Transverse colon (tissue), 4 donors: Measurements from ENCODE around the gene SNRPD2. TPM values are rescaled to one million over a fixed set of nuclear protein-coding genes. Genes with fewer than 3 reads are reported as not detected.
A peak's percentile ranks its signal among the peaks of the same experiment; 100 is the strongest.
"Not testable (repeated sequence)": the region's sequence is repeated elsewhere in the genome, so short reads cannot be mapped to it uniquely, and the experiment has no call there.

Experiments used
- DNase-seq: peaks from one replicate; pipeline ENCODE4 v3.0.0-alpha.2; 2019
- H3K27ac ChIP-seq, 4 donors: fragments of 200-600 bp; sonication (generic); 2 replicates each; pipeline ENCODE4 v1.5.1; 2016 to 2018; ENCODE audit warnings: inconsistent platforms in 4 of 4
- H3K27me3 ChIP-seq: fragments of 200-600 bp; sonication (generic); 2 replicates; pipeline ENCODE4 v1.5.1; 2017; ENCODE audit warnings: inconsistent platforms
- H3K36me3 ChIP-seq, 4 donors: fragments of 200-600 bp; sonication (generic); 2 replicates each; pipeline ENCODE4 v1.5.1; 2017 to 2019; ENCODE audit warnings: inconsistent platforms in 4 of 4
- H3K4me1 ChIP-seq, 4 donors: fragments of 200-600 bp; sonication (generic); 2 replicates each; pipeline ENCODE4 v1.5.1; 2017 to 2020; ENCODE audit warnings: inconsistent platforms in 4 of 4
- H3K4me3 ChIP-seq, 4 donors: fragments of 200-600 bp; sonication (generic); 1 replicate in 1 of 4; 2 replicates in 3 of 4; pipeline versions ENCODE4 v1.5.1 to v1.6.1; 2017 to 2019; ENCODE audit warnings: inconsistent platforms in 4 of 4
- H3K9me3 ChIP-seq, 2 donors: fragments of 200-600 bp; sonication (generic); 2 replicates each; pipeline ENCODE4 v1.5.1; 2017 to 2019; ENCODE audit warnings: inconsistent platforms in 2 of 2
- CTCF ChIP-seq, 5 experiments: fragments of 200-600 bp in 3 of 5; fragments of 450-650 bp in 2 of 5; sonication (generic) in 3 of 5; IDR thresholded peaks; 1 replicate in 2 of 5; 2 replicates in 3 of 5; pipeline ENCODE4 v1.5.1; 2016 to 2017; ENCODE audit warnings: antibody characterized with exemption in 5 of 5, inconsistent platforms in 3 of 5, mild to moderate bottlenecking in 2 of 5, moderate library complexity in 1 of 5
- EP300 ChIP-seq: sonication (generic); formaldehyde crosslinking; IDR thresholded peaks from one replicate; pipeline ENCODE4 v1.6.1; 2017; ENCODE audit warnings: antibody characterized with exemption, low read depth
- POLR2A ChIP-seq: fragments of 450-650 bp; IDR thresholded peaks from one replicate; pipeline ENCODE4 v1.6.1; 2016; ENCODE audit warnings: antibody characterized with exemption, mild to moderate bottlenecking, moderate library complexity
- POLR2AphosphoS5 ChIP-seq, 3 donors: sonication (generic); formaldehyde crosslinking; IDR thresholded peaks; one replicate each; pipeline ENCODE4 v1.6.1; 2016; ENCODE audit warnings: antibody characterized with exemption in 3 of 3
- WGBS, 2 donors: methylation state at CpG; one replicate each; pipeline ENCODE4 v1.1.5; 2018; ENCODE audit warnings: low coverage in 1 of 2; 5-methylcytosine and 5-hydroxymethylcytosine counted together
- in situ Hi-C, 4 donors: fragments of 200-750 bp; cut with MboI; loops; one replicate each; pipeline versions ENCODE4 v1.15.0 to v1.15.1; 2017; ENCODE audit warnings: low sequenced_read_pairs in 3 of 4, low pct_ligation_motif_present in 1 of 4, low pct_unique_long_range_greater_than_20kb in 1 of 4
- intact Hi-C: fragments of 100-400 bp; cut with DNase I; formaldehyde crosslinking; loops from one replicate; pipeline ENCODE4 v1.15.1; 2023; ENCODE audit warnings: low total_unique reads
- total RNA-seq, 4 donors: library from RNA; depleted of rRNA; stranded (reverse); fragments of >200 nt; gene quantifications; one replicate each; pipeline ENCODE4 v1.1.0, GENCODE V29; 2016

SNRPD2 gene
- total RNA-seq, 4 donors from 2014 or later: 39.3 to 407 (median 93.4) TPM

GRCh38 chr19:45730368-45731288, 38.9 kb upstream of the SNRPD2 start, which contains the start of gene FBXO46:
TSS of gene FBXO46 (minus strand) at chr19:45730896. CDS start at chr19:45713495, 17,401 bp downstream.
- in situ Hi-C loops (no loop called here), intact Hi-C loops (no loop called here)
- DNase-seq: peak; percentile 97
- Histone ChIP-seq H3K4me3 (peak within 1 kb of the TSS; percentile 74 to 98 (median 86)), H3K36me3 (no peaks in the 10 kb centered on the region), H3K27ac (peak within 1 kb of the TSS; percentile 79 to 93 (median 84)), H3K27me3 (no peaks in the 10 kb centered on the region), H3K9me3 (no peaks in the 10 kb centered on the region), H3K4me1 (peaks cover 6 to 27% (median 16%) of the 10 kb centered on the region in 4 donors)
- 2% methylated on average over 21 to 44 of the region's 48 CpGs for WGBS, 2 donors
- TF ChIP-seq EP300 (no peak), POLR2A (peak; percentile 93), POLR2AphosphoS5 (IDR thresholded peaks at IDR 0.05) (peak; percentile 88 to 95 (median 95)), CTCF (IDR thresholded peaks at IDR 0.05) (peak in 2 of 5 experiments; percentile 3 to 12)

- 2 to 5% methylated on average over 6 to 10 of the region's 10 CpGs for WGBS, 2 donors
- DNase-seq: peak; percentile 29
- peak overlapping the region; percentile 74 to 98 (median 86) for H3K4me3 ChIP-seq
- H3K9me3 ChIP-seq: no peaks in the 10 kb centered on the region
- no peaks in the 10 kb centered on the region for H3K36me3 ChIP-seq
- TF ChIP-seq POLR2A (no peak), EP300 (no peak), CTCF (IDR thresholded peaks at IDR 0.05) (no peak), POLR2AphosphoS5 (IDR thresholded peaks at IDR 0.05) (no peak)
- H3K4me1 ChIP-seq: peaks cover 6 to 27% (median 16%) of the 10 kb centered on the region in 4 donors
- intact Hi-C loops: no loop called here
- H3K27me3 ChIP-seq: no peaks in the 10 kb centered on the region
- peak overlapping the region; percentile 79 to 93 (median 84) for H3K27ac ChIP-seq
- in situ Hi-C loops: no loop called here
Observed at GRCh38 chr19:45729800-45730290, 38.1 kb upstream of the SNRPD2 start.

- WGBS, 2 donors: 90 to 93% methylated on average over 4 to 18 of the region's 18 CpGs
- DNase-seq, H3K9me3 ChIP-seq, H3K4me3 ChIP-seq, H3K27me3 ChIP-seq, intact Hi-C loops, H3K36me3 ChIP-seq, H3K27ac ChIP-seq, in situ Hi-C loops: not testable (repeated sequence)
- peaks cover 6 to 27% (median 16%) of the 10 kb centered on the region in 4 donors for H3K4me1 ChIP-seq
Observed at GRCh38 chr19:45728683-45729082, 36.9 kb upstream of the SNRPD2 start.

DNA sequence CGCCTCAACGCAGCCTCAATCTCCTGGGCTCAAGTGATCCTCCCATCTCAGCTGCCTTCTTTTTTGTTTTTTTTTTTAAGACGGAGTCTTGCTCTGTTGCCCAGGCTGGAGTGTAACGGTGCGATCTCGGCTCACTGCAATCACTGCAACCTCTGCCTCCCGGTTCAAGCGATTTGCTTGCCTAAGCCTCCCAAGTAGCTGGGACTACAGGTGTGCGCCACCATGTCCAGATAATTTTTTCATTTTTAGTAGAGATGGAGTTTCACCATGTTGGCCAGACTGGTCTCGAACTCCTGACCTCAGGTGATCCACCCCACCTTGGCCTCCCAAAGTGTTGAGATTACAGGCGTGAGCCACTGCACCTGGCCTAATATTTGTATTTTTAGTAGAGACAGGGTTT, 28.3 kb upstream of the SNRPD2 start:
- H3K4me1 ChIP-seq: peaks cover 11 to 49% (median 25%) of the 10 kb centered on the region in 4 donors
- H3K36me3 ChIP-seq, DNase-seq, H3K9me3 ChIP-seq, intact Hi-C loops, H3K27me3 ChIP-seq, in situ Hi-C loops, H3K4me3 ChIP-seq: not testable (repeated sequence)
- peak overlapping the region; percentile 76 to 83 (median 77) for H3K27ac ChIP-seq
- 98 to 100% methylated on average over 2 to 11 of the region's 11 CpGs for WGBS, 2 donors

DNA sequence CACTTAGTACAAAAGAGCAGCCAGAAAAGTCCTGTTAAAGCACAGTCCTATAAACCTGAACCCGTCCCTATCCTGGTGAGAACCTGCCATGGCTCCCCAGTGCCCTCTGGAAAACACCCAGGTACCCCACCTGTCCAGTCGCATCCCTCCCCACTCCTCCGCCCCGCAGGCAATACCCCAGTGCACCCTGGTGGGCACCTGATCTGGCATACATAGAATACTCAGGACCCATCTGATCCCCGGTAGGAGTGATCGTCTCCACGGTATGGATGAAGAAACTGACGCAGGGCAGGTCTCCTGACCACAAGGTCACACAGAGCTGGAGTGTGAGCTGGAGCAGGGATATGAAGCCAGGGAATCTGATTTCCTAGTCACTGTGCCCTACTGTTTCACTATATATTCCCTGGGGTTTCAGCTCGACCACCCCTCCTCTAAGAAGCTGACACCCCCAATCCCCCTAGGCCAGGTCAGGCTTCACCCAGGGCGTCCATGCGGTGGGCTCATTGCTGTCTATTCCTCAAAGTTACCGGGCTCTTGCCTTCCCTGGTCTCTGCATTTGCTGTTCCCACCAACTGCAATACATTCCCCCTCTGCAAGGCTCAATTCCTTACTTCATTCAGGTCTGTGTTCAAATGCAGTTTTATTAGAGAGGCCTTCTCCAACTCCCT, 26.4 kb upstream of the SNRPD2 start:
- peak overlapping the region; percentile 89 to 95 (median 93) for H3K27ac ChIP-seq
- WGBS, 2 donors: 47% methylated on average over 12 of the region's 12 CpGs; no CpG with 5 or more reads in 1 of the 2 donors
- in situ Hi-C loops (no loop called here), intact Hi-C loops (loop anchor here (10.0 kb wide), 1 partner anchor 47 kb away; the partner anchor contains the start of gene SIX5)
- TF ChIP-seq CTCF (IDR thresholded peaks at IDR 0.05) (no peak), POLR2A (no peak), EP300 (no peak), POLR2AphosphoS5 (IDR thresholded peaks at IDR 0.05) (no peak)
- peaks cover 11 to 46% (median 24%) of the 10 kb centered on the region in 4 donors for H3K4me1 ChIP-seq
- peaks cover 0 to 4% (median 2%) of the 10 kb centered on the region in 4 donors for H3K36me3 ChIP-seq
- no peaks in the 10 kb centered on the region for H3K9me3 ChIP-seq
- peak overlapping the region; percentile 28 to 79 (median 60) for H3K4me3 ChIP-seq
- no peaks in the 10 kb centered on the region for H3K27me3 ChIP-seq
- DNase-seq: no peak
